ENCODE results near the gene REEP1.
A peak's percentile ranks its signal among the peaks of the same experiment; 100 is the strongest.

The REEP1 gene

GRCh38 chr2:86305195-86305914 is 32.1 kb downstream of the REEP1 start:
- DNase-seq, result no peak

GRCh38 chr2:86304416-86304815 is 33.0 kb downstream of the REEP1 start:
- no peak for DNase-seq

- no peak for DNase-seq
Observed at GRCh38 chr2:86302320-86302719, 35.1 kb downstream of the REEP1 start.

GRCh38 chr2:86301711-86302202 is 35.7 kb downstream of the REEP1 start:
- DNase-seq, result no peak

GRCh38 chr2:86301009-86301408 is 36.4 kb downstream of the REEP1 start:
- no peak for DNase-seq

- DNase-seq, result no peak
Observed at GRCh38 chr2:86300496-86300895, 36.9 kb downstream of the REEP1 start.

GRCh38 chr2:86298411-86299390 is 38.7 kb downstream of the REEP1 start:
- no peak for DNase-seq

- DNase-seq, result peak; percentile 6 to 8
Observed at GRCh38 chr2:86297382-86298147, 39.9 kb downstream of the REEP1 start.

GRCh38 chr2:86296947-86297346 is 40.5 kb downstream of the REEP1 start:
- DNase-seq, result no peak

GRCh38 chr2:86295066-86295465 is 42.4 kb downstream of the REEP1 start:
- no peak for DNase-seq

GRCh38 chr2:86293612-86294011 is 43.8 kb downstream of the REEP1 start:
- no peak for DNase-seq

- DNase-seq, result no peak
Observed at GRCh38 chr2:86292571-86293515, 44.6 kb downstream of the REEP1 start.

- no peak for DNase-seq
Observed at GRCh38 chr2:86291328-86291662, 46.1 kb downstream of the REEP1 start.

GRCh38 chr2:86290596-86291327 is 46.7 kb downstream of the REEP1 start:
- no peak for DNase-seq

- no peak for DNase-seq
Observed at GRCh38 chr2:86286516-86286915, 50.9 kb downstream of the REEP1 start.

GRCh38 chr2:86285981-86286380 is 51.4 kb downstream of the REEP1 start:
- DNase-seq, result no peak

- DNase-seq, result no peak
Observed at GRCh38 chr2:86285571-86285970, 51.9 kb downstream of the REEP1 start.

GRCh38 chr2:86284987-86285386 is 52.4 kb downstream of the REEP1 start:
- no peak for DNase-seq

- no peak for DNase-seq
Observed at GRCh38 chr2:86284401-86284841, 53.0 kb downstream of the REEP1 start.

GRCh38 chr2:86283411-86284030 is 53.9 kb downstream of the REEP1 start:
- DNase-seq, result no peak
